ENCODE results near the gene NDEL1. TPM values are rescaled to one million over a fixed set of nuclear protein-coding genes. Genes with fewer than 3 reads are reported as not detected.

The NDEL1 gene
- total and polyA plus RNA-seq, 7 donors: 24.6 to 79.2 (median 37.7) TPM

DNA sequence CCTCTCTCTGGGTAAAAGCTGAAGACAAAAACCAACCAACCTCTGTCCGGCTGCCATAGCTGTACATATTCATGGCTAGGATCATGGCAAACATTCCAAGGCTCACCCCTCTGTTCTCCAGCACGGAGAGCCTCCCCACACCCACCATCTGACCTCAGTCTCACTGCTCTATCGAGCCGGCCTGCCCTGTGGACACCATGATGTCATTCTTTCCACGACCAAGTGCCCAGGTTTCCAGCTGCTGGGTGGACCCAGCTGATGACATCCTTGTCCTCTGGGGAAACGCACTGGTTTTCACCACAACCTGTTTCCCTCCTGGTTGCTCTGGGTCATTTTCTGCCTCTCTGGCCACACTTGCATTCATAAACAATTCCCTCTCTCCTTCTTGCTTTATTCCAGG is 67.7 kb downstream of the NDEL1 start:
- no peaks in the 10 kb centered on the region for H3K9me3 ChIP-seq
- peaks cover 2 to 24% of the 10 kb centered on the region in 2 donors for H3K36me3 ChIP-seq (ENCODE audit: insufficient read depth in 1 of 2, low read depth in 1 of 2)
- ATAC-seq (peak in 3 of 4 donors; percentile 26 to 72 (median 53)), DNase-seq (peak; percentile 46 to 74)
- no peak overlapping the region for H3K27ac ChIP-seq
- no peaks in the 10 kb centered on the region for H3K27me3 ChIP-seq (ENCODE audit: insufficient read depth in 3 of 3, low read length in 2 of 3)
- H3K4me3 ChIP-seq: no peak overlapping the region
- intact Hi-C loops (cut with DNase I): no loop called here
- no peaks in the 10 kb centered on the region for H3K4me1 ChIP-seq
- WGBS, 3 donors: 23 to 24% (median 24%) methylated on average over 6 of the region's 6 CpGs
- TF ChIP-seq, protein P1, sequence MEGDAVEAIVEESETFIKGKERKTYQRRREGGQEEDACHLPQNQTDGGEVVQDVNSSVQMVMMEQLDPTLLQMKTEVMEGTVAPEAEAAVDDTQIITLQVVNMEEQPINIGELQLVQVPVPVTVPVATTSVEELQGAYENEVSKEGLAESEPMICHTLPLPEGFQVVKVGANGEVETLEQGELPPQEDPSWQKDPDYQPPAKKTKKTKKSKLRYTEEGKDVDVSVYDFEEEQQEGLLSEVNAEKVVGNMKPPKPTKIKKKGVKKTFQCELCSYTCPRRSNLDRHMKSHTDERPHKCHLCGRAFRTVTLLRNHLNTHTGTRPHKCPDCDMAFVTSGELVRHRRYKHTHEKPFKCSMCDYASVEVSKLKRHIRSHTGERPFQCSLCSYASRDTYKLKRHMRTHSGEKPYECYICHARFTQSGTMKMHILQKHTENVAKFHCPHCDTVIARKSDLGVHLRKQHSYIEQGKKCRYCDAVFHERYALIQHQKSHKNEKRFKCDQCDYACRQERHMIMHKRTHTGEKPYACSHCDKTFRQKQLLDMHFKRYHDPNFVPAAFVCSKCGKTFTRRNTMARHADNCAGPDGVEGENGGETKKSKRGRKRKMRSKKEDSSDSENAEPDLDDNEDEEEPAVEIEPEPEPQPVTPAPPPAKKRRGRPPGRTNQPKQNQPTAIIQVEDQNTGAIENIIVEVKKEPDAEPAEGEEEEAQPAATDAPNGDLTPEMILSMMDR (IDR thresholded peaks at IDR 0.05): no peak

- DNase-seq (no peak), ATAC-seq (peak in 3 of 4 donors; percentile 19 to 76 (median 55))
- TF ChIP-seq, protein P1 (IDR thresholded peaks at IDR 0.05): no peak
- Histone ChIP-seq H3K36me3 (ENCODE audit: insufficient read depth in 1 of 2, low read depth in 1 of 2) (peaks cover 2 to 24% of the 10 kb centered on the region in 2 donors), H3K27ac (no peak overlapping the region), H3K4me3 (no peak overlapping the region), H3K9me3 (no peaks in the 10 kb centered on the region), H3K4me1 (no peaks in the 10 kb centered on the region), H3K27me3 (ENCODE audit: insufficient read depth in 3 of 3, low read length in 2 of 3) (no peaks in the 10 kb centered on the region)
- intact Hi-C loops (cut with DNase I): no loop called here
- WGBS, 3 donors: 39 to 70% (median 48%) methylated on average over 9 of the region's 9 CpGs
Measured at GRCh38 chr17:8503807-8504206, 68.1 kb downstream of the NDEL1 start.

DNA sequence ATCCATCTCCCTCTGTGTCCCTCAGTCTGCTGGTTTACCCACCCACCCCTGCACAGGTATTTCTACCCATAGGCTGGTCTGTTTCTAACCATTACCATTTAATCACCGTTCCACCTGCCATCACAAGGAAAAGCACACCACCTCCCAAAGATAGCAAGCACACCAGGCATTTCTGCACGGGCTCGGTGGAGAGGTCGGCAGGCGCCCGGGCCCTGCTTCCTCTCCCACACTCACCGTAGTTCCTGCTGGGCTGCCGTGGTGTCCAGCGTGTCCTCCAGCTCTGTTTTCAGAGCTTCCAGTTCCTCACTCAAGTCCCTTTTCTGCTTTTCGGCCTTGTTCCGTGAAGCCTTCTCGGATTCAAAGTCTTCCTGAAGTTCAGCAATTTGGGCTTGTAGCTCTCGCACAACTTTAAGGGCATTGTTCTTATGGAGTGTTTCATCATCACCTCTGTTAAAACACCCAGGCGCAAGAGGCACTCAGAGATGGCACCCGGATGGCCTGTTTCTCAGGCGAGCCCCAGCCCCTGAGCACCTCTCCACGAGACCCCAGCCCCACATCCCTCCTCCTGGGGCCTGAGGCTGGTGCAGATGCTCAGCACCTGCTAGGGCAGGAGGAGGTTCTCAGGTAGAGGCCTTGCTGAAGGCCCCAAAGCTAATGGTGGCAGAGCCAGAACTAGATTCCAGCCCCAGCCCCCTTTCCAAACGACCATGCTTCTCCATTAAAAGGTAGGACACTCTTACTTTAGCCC is 69.0 kb downstream of the NDEL1 start:
- 94 to 96% (median 95%) methylated on average over 18 of the region's 18 CpGs for WGBS, 3 donors
- TF ChIP-seq, protein P1 (IDR thresholded peaks at IDR 0.05): no peak
- H3K27me3 ChIP-seq (ENCODE audit: insufficient read depth in 3 of 3, low read length in 2 of 3): no peaks in the 10 kb centered on the region
- intact Hi-C loops (cut with DNase I): no loop called here
- ATAC-seq (no peak), DNase-seq (no peak)
- H3K27ac ChIP-seq: no peak overlapping the region
- no peaks in the 10 kb centered on the region for H3K9me3 ChIP-seq
- no peaks in the 10 kb centered on the region for H3K4me1 ChIP-seq
- H3K36me3 ChIP-seq (ENCODE audit: insufficient read depth in 1 of 2, low read depth in 1 of 2): peaks cover 0 to 27% of the 10 kb centered on the region in 2 donors
- H3K4me3 ChIP-seq: no peak overlapping the region

DNA sequence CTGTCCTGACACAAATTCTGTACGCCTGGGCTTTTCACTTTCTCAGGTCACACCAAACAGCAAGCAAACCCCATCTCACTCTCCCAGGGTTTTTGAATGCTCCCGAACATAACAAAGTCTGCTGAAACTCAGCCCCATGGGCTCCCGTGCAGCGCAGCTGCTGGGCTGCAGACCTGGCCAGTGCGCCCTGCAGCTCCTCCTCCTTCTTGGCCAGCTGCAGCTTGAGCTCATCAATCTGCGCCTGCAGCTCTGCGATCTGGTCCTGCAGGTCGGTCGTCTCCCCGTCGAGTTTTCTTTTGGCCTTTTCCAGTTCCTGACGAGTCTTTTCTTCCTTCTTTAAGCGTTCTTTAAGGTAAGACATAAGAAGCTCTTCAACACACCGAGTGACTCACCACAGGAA is 70.5 kb downstream of the NDEL1 start:
- intact Hi-C loops (cut with DNase I): no loop called here
- H3K36me3 ChIP-seq (ENCODE audit: insufficient read depth in 1 of 2, low read depth in 1 of 2): peaks cover 0 to 27% of the 10 kb centered on the region in 2 donors
- H3K27me3 ChIP-seq (ENCODE audit: insufficient read depth in 3 of 3, low read length in 2 of 3): no peaks in the 10 kb centered on the region
- 56 to 65% (median 62%) methylated on average over 14 of the region's 14 CpGs for WGBS, 3 donors
- peak overlapping the region; percentile 58 for H3K4me3 ChIP-seq
- TF ChIP-seq, protein P1 (IDR thresholded peaks at IDR 0.05): no peak
- ATAC-seq (peak; percentile 66 to 81 (median 72)), DNase-seq (peak; percentile 33 to 76)
- no peaks in the 10 kb centered on the region for H3K4me1 ChIP-seq
- H3K27ac ChIP-seq: no peak overlapping the region
- no peaks in the 10 kb centered on the region for H3K9me3 ChIP-seq
